Hematopoietic multipotent progenitor cell (in vitro differentiated cells): ENCODE data around the gene ITFG2. TPM values are rescaled to one million over a fixed set of nuclear protein-coding genes. Genes with fewer than 3 reads are reported as not detected.
"Not testable (repeated sequence)": the region's sequence is repeated elsewhere in the genome, so short reads cannot be mapped to it uniquely, and the experiment has no call there.

Experiments used
- DNase-seq, 3 donors: peaks; one replicate each; pipeline ENCODE4 v3.0.0-alpha.2; 2011 to 2015; ENCODE audit warnings: low read depth in 2 of 3, low spot score in 2 of 3
- total RNA-seq: library from RNA; depleted of rRNA; stranded (reverse); fragments of >200 nt; gene quantifications from one replicate; pipeline ENCODE4 v1.2.3, GENCODE V29; 2012

Gene ITFG2
- total RNA-seq, 1 donor, result 58.7 TPM

DNA sequence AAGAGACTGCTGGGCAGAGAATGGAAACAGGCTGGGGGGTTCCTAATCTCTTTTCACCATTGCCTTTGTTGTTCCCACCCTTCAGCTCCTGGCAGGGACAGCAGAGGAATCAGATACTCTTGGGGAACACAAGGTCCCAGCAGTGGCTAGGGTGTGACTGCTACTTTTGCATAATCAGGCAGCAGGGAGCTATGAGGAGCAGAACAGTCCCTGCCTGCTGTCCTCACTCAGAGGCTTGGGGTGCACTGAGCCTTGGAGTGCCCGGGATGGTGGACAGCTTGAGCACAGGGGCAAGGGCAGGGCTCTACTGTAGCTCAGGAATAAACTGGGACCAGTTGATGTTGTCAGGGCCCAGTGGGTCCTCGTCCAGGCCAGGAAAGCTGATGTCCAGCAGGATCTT, 45.9 kb downstream of the ITFG2 start:
- DNase-seq, result no peak

DNA sequence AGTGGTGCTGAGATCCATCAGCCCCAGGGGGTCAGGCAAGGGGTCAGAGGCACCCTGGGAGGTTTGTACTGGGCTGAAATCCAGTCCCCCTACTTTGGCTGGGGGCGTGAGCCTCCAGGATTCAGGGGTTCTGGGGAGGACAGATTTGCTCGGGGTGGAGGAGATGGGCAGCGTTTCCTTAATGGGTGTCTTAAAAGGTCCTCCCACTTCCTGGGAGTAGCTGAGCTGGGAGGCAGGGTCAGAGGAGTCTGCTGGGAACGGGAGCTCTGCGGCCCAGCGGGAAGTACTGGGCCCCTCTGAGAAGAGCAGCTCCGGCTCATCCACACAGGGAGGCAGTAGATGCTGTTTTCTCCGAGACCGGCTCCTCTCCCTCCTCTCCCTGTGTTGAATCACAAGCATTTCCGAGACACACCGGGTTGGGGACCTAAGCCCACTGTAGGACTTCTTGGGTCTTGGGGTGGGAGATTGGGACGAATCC, 46.5 kb downstream of the ITFG2 start:
- no peak for DNase-seq

DNA sequence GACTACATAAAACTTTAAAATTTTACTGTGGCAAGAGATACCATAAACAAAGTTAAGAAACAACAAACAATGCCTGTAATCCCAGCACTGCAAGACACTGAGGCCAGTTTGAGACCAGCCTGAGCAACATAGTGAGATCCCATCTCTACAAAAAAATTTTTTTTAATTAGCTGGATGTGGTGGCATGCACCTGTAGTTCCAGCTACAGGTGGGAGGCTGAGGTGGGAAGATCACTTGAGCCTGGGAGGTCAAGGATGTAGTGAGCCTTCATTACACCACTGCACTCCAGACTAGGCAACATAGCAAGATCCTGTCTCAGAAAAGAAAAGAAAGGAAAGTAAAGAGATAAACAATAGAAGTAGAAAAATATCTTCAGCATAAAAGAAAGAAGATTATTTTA, 47.7 kb downstream of the ITFG2 start:
- DNase-seq, result no peak

DNA sequence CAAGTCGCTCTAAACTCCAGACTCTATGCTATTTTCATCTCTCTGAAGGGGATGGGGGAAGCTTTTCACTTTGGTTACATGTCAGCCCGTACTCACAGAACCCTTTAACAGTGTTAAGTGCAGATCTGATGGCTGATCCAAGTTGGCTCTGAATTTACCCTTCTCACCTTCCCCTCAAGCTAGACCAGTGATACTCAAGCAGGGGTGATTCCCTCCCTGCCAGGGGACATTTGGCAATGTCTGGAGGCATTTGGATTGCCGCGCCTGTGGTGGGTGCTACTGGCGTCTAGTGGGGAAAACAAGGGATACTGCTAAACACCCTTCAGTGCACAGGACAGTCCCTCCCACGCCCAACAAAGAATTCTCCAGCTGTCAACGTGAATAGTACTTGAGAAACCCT, 50.4 kb downstream of the ITFG2 start:
- DNase-seq, result no peak

DNA sequence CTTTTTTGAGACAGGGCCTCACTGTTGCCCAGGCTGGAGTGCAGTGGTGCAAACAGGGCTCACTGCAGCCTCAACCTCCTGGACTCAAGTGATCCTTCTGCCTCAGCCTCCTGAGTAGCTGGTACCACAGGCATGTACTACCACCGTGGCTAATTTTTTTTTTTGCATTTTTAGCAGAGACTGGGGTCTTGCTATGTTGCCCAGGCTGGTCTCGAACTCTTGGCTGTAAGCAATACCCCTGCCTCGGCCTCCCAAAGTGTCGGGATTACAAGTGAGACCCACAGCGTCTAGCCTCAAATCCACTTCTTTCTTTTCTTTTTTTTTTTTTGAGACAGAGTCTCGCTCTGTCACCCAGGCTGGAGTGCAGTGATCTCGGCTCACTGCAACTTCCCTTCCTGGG, 50.9 kb downstream of the ITFG2 start:
- DNase-seq, result not testable (repeated sequence)

DNA sequence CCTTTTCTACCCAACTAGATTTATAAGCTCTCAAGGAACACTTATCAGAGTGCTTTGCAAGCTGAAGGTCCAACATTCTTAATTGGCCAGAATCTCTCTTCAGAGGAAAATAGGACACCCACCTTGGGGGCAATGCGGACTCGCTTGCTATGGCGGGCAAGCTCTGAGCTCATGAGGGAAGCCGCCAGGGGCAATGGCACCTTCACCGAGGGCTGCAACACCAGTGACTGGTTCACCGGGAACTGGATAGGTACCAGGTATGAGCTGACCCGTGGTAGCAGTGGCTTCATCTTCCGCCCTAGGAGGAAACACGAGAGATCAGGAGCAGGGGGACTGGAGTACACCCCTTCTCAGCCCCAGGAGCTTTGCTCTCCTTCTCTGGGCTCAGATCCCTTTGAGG, 51.7 kb downstream of the ITFG2 start:
- DNase-seq, result no peak

DNA sequence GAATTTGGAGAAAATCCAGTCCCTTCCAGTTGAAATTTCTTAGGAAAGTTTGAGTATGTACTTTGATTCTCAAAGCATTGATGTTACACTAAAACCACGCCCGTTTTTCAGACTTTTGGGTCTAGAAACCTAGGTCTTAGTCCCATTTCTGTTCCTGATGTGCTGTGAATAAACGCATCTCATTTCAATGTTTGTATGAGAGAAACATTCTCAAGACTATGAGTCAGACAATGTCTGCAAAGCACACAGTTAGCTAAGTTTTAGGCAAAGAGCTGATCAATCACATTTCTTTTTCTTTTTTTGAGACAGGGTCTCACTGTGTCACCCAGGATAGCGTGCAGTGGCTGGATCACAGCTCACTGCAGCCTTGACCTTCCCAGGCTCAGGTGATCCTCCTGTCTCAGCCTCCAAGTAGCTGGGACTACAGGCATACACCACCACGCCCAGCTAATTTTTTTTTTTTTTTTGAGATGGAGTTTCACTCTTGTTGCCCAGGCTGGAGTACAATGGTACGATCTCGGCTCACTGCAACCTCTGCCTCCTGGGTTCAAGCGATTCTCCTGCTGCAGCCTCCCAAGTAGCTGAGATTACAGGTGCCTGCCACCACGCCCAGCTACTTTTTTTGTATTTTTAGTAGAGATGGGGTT, 56.6 kb downstream of the ITFG2 start:
- DNase-seq, result not testable (repeated sequence)

Other genes with a start within 250 kb of the ITFG2 start
- gene FKBP4, start 17.7 kb upstream of the ITFG2 start, total RNA-seq, result 34.2 TPM
- gene NRIP2, start 22.4 kb downstream of the ITFG2 start, total RNA-seq, result not detected
- gene TEX52, start 44.4 kb downstream of the ITFG2 start, total RNA-seq, result under 0.01 TPM
- gene FOXM1, start 64.5 kb downstream of the ITFG2 start, total RNA-seq, result 4.0 TPM
- gene RHNO1, start 64.6 kb downstream of the ITFG2 start, total RNA-seq, result 22.4 TPM
- 6.5 TPM for gene TULP3, start 78.2 kb downstream of the ITFG2 start, total RNA-seq
- gene TEAD4, start 146.7 kb downstream of the ITFG2 start, total RNA-seq, result 0.27 TPM